ENCODE data around the gene ABCF1. TPM values are rescaled to one million over a fixed set of nuclear protein-coding genes. Genes with fewer than 3 reads are reported as not detected.

The ABCF1 gene
- total RNA-seq, 1 donor from 2014 or later, result 27.1 TPM

GRCh38 chr6:30560930-30561329 is 10.3 kb upstream of the ABCF1 start:
- no peak for ATAC-seq

GRCh38 chr6:30562470-30563425 is 8.5 kb upstream of the ABCF1 start:
- no peak for ATAC-seq

DNA sequence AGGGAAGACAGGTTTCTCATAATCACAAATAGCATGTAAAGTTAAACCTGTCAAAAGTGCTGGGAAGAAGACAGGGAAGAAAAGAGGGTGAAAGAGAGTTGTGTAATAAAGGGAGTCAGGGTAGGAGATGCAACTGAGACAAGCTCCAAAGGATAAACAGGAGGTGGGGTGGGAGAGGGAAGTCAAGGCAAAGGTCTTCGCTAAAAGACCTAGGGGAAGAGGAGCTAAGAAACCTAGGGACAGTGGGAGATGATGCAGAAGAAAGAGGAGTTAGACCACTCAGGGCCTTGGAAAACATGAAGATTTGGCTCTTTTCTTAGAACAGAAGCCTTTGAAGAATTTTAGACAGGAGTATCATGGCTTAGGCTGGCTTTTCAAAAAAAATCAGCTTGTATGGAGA is 7.1 kb upstream of the ABCF1 start:
- ATAC-seq, result no peak

DNA sequence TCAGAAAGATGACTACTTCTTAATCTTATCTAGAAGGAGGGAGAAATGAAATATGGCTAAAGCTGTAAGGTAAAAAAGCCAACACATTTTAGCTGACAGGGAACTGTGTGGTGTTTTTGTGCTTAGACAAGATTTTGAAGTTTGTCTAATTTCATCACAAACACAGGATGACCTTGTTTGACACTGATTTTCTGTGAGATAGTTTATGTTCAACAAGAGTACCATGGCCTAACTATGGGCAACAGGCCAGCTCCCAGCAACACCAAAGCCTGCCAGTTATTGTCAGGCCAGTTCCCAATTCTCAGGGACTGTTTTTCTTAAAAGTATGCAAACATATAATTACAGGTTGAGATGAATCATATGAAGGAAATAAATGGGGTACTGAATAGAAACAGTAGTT is 5.5 kb upstream of the ABCF1 start:
- ATAC-seq, result no peak

GRCh38 chr6:30568245-30568644 is 3.0 kb upstream of the ABCF1 start:
- no peak for ATAC-seq

DNA sequence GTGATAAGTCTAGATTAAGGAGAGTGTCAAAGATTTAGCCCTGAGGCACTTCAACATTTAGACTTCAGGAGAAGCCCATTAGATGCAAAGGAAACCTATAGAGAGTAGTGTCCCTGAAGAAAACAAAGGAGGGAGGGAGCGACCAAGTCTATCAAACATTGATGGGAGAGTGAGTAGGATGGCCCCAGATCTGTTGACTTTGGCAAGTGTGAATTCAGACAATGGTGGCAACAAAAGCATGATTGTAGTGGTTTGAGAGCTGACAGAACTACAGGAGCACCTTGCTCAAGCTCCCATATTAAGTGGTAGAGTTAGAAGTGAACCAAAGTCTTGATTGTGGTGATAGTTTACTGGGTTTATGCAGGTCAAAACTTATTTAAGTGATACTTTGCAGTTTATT is 979 bp upstream of the ABCF1 start:
- ATAC-seq, result no peak

- ATAC-seq, result peak; percentile 17
These were observed 535 bp upstream of the ABCF1 start for GRCh38 chr6:30570740-30571074.

GRCh38 chr6:30571762-30572082 is 480 bp downstream of the ABCF1 start:
- ATAC-seq, result peak; percentile 12

DNA sequence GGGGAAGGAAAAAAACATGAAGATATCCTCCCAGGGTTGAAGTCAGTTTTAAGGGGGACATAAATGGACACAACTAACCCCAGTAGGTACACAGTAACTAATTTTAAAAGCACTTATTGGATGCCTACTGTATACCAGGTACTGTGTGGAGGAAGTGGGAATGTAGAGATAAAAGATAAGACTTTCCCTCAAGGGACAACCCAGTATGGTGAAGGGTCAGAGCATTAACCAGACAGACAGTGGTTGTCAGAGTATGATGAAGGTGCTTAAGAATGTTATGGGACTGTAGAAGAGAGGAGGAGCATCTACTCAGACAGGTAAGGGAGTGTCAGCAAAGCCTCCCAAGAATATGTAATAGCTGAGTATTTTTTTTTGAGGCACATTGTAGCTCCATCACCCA is 906 bp downstream of the ABCF1 start:
- peak; percentile 44 for ATAC-seq

- ATAC-seq, result no peak
These were observed 1.9 kb downstream of the ABCF1 start for GRCh38 chr6:30573113-30573512.

- ATAC-seq, result no peak
These were observed 6.8 kb downstream of the ABCF1 start for GRCh38 chr6:30578051-30578450.

- no peak for ATAC-seq
These were observed 12.7 kb downstream of the ABCF1 start for GRCh38 chr6:30583921-30584320.

- ATAC-seq, result no peak
These were observed 18.6 kb downstream of the ABCF1 start for GRCh38 chr6:30589754-30590358.

DNA sequence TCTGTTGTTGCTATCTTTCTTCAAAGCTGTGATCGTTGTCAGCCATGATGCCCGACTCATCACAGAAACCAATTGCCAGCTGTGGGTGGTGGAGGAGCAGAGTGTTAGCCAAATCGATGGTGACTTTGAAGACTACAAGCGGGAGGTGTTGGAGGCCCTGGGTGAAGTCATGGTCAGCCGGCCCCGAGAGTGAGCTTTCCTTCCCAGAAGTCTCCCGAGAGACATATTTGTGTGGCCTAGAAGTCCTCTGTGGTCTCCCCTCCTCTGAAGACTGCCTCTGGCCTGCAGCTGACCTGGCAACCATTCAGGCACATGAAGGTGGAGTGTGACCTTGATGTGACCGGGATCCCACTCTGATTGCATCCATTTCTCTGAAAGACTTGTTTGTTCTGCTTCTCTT is 19.3 kb downstream of the ABCF1 start:
- peak; percentile 21 for ATAC-seq

- ATAC-seq, result peak; percentile 95
These were observed 19.8 kb downstream of the ABCF1 start for GRCh38 chr6:30591008-30591407.

DNA sequence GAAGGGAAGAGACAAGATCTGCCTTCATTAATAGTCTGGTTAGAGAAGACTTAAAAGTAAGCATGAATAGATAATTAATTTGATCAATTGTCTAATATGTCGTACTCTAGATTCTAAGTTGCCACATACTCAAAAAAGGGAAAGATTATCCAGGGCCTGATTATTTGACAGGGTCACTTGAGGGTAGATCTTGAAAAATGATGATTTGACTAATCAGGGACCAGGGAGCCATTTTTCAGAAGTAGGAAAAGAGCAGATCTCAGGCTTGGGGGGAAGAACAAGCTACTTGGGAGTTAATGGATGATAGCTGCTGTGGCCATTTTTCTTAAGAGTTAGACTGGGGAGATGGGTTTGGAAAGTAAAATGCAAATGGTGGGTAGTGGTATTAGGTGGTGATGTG is 21.0 kb downstream of the ABCF1 start:
- no peak for ATAC-seq

DNA sequence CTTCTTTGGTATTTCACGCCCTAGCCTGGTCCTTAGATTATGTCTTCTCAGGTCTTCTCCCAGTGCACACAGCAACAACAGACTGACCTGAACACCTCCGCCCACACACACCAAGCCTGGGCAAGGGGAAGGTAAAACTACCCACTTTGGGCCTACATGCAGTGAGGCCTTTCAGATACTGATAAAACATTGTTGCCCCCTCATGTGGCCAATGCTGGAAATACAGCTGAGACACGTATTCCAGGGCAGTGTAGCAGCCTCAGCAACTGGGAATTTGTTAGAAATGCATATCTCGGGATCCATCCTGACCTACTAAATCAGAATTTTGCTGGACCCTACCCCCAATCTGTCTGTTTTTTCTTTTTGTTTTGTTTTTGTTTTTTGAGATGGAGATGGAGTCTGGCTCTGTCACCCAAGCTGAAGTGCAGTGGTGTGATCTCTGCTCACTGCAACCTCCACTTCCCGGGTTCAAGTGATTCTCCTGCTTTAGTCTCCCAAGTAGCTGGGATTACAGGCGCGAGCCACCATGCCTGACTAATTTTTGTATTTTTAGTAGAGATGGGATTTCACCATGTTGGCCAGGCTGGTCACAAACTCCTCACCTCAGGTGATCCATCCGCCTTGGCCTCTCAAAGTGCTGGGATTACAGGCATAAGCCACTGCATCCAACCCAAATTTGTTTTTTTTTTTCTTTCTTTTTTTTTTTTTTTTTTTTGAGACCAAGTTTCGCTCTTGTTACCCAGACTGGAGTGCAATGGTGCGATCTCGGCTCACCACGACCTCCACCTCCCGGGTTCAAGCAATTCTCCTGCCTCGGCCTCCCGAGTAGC is 26.3 kb downstream of the ABCF1 start:
- ATAC-seq, result peak; percentile 82

DNA sequence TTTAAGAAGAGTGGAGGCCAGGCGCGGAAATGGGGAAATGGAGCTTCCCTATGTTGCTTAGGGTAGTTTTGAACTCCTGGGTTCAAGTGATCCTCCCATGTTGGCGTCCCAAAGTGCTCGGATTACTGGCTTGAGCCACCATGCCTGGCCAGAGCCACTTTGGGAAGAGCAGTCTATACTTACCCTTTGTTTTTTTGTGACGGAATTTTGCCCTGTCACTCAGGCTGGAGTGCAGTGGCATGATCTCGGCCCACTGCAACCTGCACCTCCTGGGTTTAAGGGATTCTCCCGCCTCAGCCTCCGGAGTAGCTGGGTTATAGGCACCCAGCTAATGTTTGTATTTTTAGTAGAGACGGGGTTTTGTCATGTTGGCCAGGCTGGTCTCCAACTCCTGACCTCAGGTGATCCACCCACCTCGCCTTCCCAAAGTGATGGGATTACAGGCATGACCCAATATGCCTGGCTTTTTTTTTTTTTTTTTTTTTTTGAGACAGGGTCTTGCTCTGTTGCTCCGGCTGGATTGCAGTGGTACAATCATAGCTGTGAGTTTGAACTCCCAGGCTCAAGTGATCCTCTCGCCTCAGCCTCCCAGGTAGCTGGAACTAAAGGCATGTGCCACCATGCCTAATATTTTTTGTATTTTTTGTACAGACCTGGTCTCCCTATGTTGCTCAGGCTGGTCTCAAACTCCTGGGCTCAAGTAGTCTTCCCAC is 27.8 kb downstream of the ABCF1 start:
- peak; percentile 3 for ATAC-seq

DNA sequence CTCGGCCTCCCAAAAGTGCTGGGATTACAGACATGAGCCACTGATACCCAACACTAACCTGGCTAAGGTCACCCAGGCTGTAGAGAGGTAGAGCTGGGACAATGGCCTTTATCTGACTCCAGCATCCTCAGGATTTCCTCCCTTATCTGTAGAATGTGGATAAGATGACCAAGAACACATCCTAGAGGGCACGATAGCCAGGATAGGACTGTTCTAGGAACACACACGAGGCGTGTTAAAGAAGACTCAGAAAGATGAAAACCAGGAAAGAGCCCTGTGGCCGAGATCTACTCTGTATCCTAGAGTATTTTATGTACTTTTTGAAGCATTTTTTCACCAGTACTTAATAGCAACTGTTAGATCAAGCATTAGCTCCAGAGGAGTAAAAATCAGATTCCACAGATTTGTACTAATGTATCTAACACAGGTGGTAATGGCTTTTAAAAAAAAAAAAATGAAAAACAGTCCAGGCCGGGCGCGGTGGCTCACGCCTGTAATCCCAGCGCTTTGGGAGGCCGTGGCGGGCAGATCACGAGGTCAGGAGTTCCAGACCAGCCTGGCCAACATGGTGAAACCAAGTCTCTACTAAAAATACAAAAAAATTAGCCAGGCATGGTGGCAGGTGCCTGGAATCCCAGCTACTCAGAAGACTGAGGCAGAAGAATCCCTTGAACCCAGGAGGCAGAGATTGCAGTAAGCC is 28.5 kb downstream of the ABCF1 start:
- no peak for ATAC-seq

GRCh38 chr6:30600451-30600961 is 29.3 kb downstream of the ABCF1 start:
- no peak for ATAC-seq

DNA sequence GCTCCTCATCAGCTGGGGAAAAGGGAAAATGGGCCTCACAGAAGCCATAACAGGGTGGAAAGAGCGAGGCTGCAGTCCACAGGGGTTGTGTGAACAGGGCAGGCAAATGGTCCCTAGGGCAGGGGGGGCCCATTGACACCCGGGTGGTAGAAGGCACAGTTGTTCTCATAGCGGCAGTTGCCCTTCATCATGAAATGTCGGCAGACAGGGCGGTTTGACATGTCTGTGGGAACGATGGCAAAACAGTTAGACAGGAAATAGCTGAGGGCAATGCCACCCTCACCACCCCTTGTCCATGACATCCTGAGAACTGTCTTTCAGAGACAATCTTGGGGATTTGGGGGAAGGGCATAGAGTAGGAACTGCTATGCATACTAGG is 30.2 kb downstream of the ABCF1 start:
- no peak for ATAC-seq

Measured in esophagus mucosa (tissue), 1 donor.